Astrocyte of the cerebellum (primary cell): ENCODE results near the gene OTOF.

Experiments
- DNase-seq: peaks from one replicate; pipeline ENCODE4 v3.0.0-alpha.2; 2011; ENCODE audit warnings: low read depth
- H3K4me3 ChIP-seq: 2 replicates; pipeline ENCODE4 v1.5.1; 2011; ENCODE audit warnings: mild to moderate bottlenecking, low read depth, low read length, moderate library complexity
- CTCF ChIP-seq: IDR thresholded peaks from 2 replicates; pipeline ENCODE4 v1.5.1; 2012; ENCODE audit warnings: low read length, low read depth, moderate library complexity, mild to moderate bottlenecking; ENCODE audit errors: missing control alignments
- in situ Hi-C: cut with HindIII; loops from 2 replicates; pipeline ENCODE4 v1.10.0; 2017; ENCODE audit warnings: low sequenced_read_pairs

The OTOF gene

GRCh38 chr2:26464390-26465265, 13.3 kb downstream of the OTOF start:
- H3K4me3 ChIP-seq, result no peak overlapping the region
- TF ChIP-seq CTCF, result no peak
- in situ Hi-C loops, result no loop called here
- DNase-seq, result no peak

- DNase-seq, result no peak
- no peak for TF ChIP-seq CTCF
- in situ Hi-C loops, result no loop called here
- H3K4me3 ChIP-seq, result no peak overlapping the region
Measured at GRCh38 chr2:26463244-26464192, 14.4 kb downstream of the OTOF start.

- in situ Hi-C loops, result no loop called here
- TF ChIP-seq CTCF, result peak; percentile 75
- no peak overlapping the region for H3K4me3 ChIP-seq
- no peak for DNase-seq
Measured at GRCh38 chr2:26462511-26463243, 15.2 kb downstream of the OTOF start.

- no peak for TF ChIP-seq CTCF
- in situ Hi-C loops, result no loop called here
- no peak overlapping the region for H3K4me3 ChIP-seq
- DNase-seq, result no peak
Measured at GRCh38 chr2:26462100-26462499, 15.8 kb downstream of the OTOF start.

- in situ Hi-C loops, result no loop called here
- DNase-seq, result no peak
- H3K4me3 ChIP-seq, result no peak overlapping the region
- TF ChIP-seq CTCF, result no peak
Measured at GRCh38 chr2:26461601-26462023, 16.3 kb downstream of the OTOF start.

GRCh38 chr2:26460613-26461031, 17.3 kb downstream of the OTOF start:
- no peak for TF ChIP-seq CTCF
- in situ Hi-C loops, result no loop called here
- no peak overlapping the region for H3K4me3 ChIP-seq
- no peak for DNase-seq
